ENCODE data around the gene MTHFSD. TPM values are rescaled to one million over a fixed set of nuclear protein-coding genes. Genes with fewer than 3 reads are reported as not detected.

The MTHFSD gene
- total RNA-seq, 3 donors from 2014 or later: 15.8 to 30.2 (median 27.7) TPM

DNA sequence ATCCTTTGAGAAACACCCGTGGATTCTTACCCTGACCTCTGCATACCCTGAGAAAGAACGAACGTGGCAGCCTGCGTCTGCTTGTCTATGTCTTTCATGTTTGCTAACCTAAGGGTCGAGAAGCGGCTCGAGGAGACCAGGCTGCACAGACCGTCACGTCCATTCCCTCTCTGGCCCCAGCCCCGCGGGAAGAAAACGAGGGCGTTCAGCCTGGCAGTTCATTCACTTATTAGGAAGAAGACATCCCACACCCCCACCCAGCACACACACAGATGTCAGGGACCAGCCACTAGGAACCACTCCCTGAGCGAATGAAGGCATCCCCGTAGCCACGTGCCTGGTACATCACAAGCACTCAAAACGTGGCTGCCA lies 655 bp upstream of the MTHFSD start:
- H3K4me1 ChIP-seq: peaks cover 4 to 8% of the 10 kb centered on the region in 2 donors
- peaks cover 0 to 34% of the 10 kb centered on the region in 2 donors for H3K27me3 ChIP-seq
- DNase-seq (ENCODE audit: low spot score in 2 of 2): no peak
- no peaks in the 10 kb centered on the region for H3K36me3 ChIP-seq
- H3K27ac ChIP-seq: peak overlapping the region; percentile 94 to 96
- peak overlapping the region; percentile 91 to 95 (median 92) for H3K4me3 ChIP-seq
- intact Hi-C loops (cut with DNase I; ENCODE audit: low total_unique reads): no loop called here
- TF ChIP-seq, protein P1, sequence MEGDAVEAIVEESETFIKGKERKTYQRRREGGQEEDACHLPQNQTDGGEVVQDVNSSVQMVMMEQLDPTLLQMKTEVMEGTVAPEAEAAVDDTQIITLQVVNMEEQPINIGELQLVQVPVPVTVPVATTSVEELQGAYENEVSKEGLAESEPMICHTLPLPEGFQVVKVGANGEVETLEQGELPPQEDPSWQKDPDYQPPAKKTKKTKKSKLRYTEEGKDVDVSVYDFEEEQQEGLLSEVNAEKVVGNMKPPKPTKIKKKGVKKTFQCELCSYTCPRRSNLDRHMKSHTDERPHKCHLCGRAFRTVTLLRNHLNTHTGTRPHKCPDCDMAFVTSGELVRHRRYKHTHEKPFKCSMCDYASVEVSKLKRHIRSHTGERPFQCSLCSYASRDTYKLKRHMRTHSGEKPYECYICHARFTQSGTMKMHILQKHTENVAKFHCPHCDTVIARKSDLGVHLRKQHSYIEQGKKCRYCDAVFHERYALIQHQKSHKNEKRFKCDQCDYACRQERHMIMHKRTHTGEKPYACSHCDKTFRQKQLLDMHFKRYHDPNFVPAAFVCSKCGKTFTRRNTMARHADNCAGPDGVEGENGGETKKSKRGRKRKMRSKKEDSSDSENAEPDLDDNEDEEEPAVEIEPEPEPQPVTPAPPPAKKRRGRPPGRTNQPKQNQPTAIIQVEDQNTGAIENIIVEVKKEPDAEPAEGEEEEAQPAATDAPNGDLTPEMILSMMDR (IDR thresholded peaks at IDR 0.05): no peak
- TF ChIP-seq POLR2AphosphoS5 (IDR thresholded peaks at IDR 0.05): no peak
- H3K9me3 ChIP-seq: no peaks in the 10 kb centered on the region

DNA sequence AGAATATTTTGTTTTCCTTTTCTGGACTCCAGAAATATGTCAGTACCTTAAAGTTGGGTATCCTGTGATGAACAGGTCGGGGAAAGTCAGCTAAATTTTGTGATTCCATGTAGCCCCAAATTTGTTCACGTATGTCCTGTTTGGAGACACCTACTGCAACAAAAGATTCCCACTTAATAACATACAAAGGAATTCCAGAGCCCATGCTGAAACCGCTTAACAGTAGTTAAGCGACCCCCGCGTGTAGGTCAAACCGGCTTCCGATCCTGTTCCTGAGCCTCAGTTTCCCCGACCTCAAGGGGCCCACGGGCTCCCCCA lies 477 bp downstream of the MTHFSD start:
- Histone ChIP-seq H3K36me3 (no peaks in the 10 kb centered on the region), H3K27ac (peak overlapping the region; percentile 94 to 96), H3K4me3 (peak overlapping the region; percentile 91 to 95 (median 92)), H3K4me1 (peaks cover 4 to 8% of the 10 kb centered on the region in 2 donors), H3K9me3 (no peaks in the 10 kb centered on the region), H3K27me3 (peaks cover 0 to 23% of the 10 kb centered on the region in 2 donors)
- TF ChIP-seq POLR2A (IDR thresholded peaks at IDR 0.05) (no peak), POLR2AphosphoS5 (IDR thresholded peaks at IDR 0.05) (no peak)
- TF ChIP-seq, protein P1 (IDR thresholded peaks at IDR 0.05): no peak
- intact Hi-C loops (cut with DNase I; ENCODE audit: low total_unique reads): no loop called here
- DNase-seq (ENCODE audit: low spot score in 2 of 2): no peak

DNA sequence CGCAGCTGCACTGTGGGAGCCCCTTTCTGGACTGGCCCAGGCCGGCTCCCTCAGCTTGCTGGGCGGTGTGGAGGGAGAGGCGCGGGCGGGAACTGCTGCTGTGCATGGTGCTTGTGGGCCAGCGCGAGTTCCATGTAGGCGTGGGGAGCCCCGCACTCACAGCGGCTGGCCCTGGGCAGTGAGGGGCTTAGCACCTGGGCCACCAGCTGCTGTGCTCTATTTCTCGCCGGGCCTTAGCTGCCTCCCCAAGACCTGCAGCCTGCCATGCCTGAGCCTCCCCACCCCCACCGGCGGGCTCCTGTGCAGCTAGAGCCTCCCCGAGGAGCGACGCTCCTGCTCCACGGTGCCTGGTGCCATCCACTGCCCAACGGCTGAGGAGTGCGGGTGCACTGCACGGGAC lies 1.7 kb downstream of the MTHFSD start:
- Histone ChIP-seq H3K27me3 (peaks cover 0 to 14% of the 10 kb centered on the region in 2 donors), H3K4me1 (peaks cover 4 to 8% of the 10 kb centered on the region in 2 donors), H3K4me3 (no peak overlapping the region), H3K36me3 (no peaks in the 10 kb centered on the region), H3K9me3 (no peaks in the 10 kb centered on the region), H3K27ac (no peak overlapping the region)
- TF ChIP-seq, protein P1 (IDR thresholded peaks at IDR 0.05): no peak
- no peak for TF ChIP-seq POLR2AphosphoS5 (IDR thresholded peaks at IDR 0.05)
- TF ChIP-seq POLR2A (IDR thresholded peaks at IDR 0.05): no peak
- intact Hi-C loops (cut with DNase I; ENCODE audit: low total_unique reads): no loop called here
- no peak for DNase-seq (ENCODE audit: low spot score in 2 of 2)

DNA sequence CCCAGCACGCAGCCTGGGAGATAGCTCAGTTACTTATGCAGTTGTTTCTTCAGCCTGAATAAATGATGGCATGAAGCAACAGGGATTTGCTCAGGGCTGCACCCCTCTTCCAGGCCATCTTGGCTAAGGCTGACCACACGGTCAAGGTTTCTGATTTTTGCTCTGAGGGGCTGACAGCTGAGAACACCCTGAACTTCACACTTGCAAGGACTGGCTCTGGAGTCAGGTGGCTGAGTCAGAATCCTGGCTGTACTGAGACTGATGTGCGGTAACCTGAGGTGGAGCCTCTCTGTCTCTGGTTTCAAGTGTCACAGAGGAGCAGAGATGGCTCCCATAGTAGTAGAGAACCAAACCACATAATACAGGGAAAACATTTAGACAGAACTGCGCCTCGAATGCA lies 4.8 kb downstream of the MTHFSD start:
- no peaks in the 10 kb centered on the region for H3K36me3 ChIP-seq
- intact Hi-C loops (cut with DNase I; ENCODE audit: low total_unique reads): no loop called here
- TF ChIP-seq POLR2A (IDR thresholded peaks at IDR 0.05) (no peak), POLR2AphosphoS5 (IDR thresholded peaks at IDR 0.05) (no peak)
- TF ChIP-seq, protein P1 (IDR thresholded peaks at IDR 0.05): no peak

DNA sequence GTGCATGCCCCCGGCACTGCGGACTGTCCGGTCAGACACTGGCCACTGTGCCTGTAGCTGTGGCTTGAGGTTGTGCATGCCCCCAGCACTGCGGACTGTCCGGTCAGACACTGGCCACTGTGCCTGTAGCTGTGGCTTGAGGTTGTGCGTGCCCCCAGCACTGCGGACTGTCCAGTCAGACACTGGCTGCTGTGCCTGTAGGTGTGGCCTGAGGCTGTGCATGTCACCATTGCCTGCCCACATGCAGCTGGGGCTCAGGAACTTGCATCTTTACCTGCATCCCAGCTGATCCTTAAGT lies 5.2 kb downstream of the MTHFSD start:
- Histone ChIP-seq H3K27me3 (no peaks in the 10 kb centered on the region), H3K4me3 (no peak overlapping the region), H3K27ac (no peak overlapping the region), H3K9me3 (no peaks in the 10 kb centered on the region), H3K36me3 (no peaks in the 10 kb centered on the region), H3K4me1 (peaks cover 0 to 2% of the 10 kb centered on the region in 2 donors)
- DNase-seq (ENCODE audit: low spot score in 2 of 2): no peak
- intact Hi-C loops (cut with DNase I; ENCODE audit: low total_unique reads): no loop called here
- TF ChIP-seq, protein P1 (IDR thresholded peaks at IDR 0.05): no peak
- TF ChIP-seq POLR2AphosphoS5 (IDR thresholded peaks at IDR 0.05): no peak
- TF ChIP-seq POLR2A (IDR thresholded peaks at IDR 0.05): no peak

More for the DNA sequence above, 4.8 kb downstream of the MTHFSD start:
- H3K27ac ChIP-seq: no peak overlapping the region
- H3K27me3 ChIP-seq: no peaks in the 10 kb centered on the region
- no peaks in the 10 kb centered on the region for H3K9me3 ChIP-seq
- H3K4me1 ChIP-seq: peaks cover 0 to 4% of the 10 kb centered on the region in 2 donors
- DNase-seq (ENCODE audit: low spot score in 2 of 2): no peak
- H3K4me3 ChIP-seq: no peak overlapping the region

Measured in breast epithelium (tissue), 4 donors.